Hepatic stellate cell (primary cell): ENCODE results near the gene USP6NL.
A peak's percentile ranks its signal among the peaks of the same experiment; 100 is the strongest.
"Not testable (repeated sequence)": the region's sequence is repeated elsewhere in the genome, so short reads cannot be mapped to it uniquely, and the experiment has no call there.

Source experiments
- DNase-seq: peaks from one replicate; pipeline ENCODE4 v3.0.0; 2011; ENCODE audit warnings: low spot score

USP6NL gene

DNA sequence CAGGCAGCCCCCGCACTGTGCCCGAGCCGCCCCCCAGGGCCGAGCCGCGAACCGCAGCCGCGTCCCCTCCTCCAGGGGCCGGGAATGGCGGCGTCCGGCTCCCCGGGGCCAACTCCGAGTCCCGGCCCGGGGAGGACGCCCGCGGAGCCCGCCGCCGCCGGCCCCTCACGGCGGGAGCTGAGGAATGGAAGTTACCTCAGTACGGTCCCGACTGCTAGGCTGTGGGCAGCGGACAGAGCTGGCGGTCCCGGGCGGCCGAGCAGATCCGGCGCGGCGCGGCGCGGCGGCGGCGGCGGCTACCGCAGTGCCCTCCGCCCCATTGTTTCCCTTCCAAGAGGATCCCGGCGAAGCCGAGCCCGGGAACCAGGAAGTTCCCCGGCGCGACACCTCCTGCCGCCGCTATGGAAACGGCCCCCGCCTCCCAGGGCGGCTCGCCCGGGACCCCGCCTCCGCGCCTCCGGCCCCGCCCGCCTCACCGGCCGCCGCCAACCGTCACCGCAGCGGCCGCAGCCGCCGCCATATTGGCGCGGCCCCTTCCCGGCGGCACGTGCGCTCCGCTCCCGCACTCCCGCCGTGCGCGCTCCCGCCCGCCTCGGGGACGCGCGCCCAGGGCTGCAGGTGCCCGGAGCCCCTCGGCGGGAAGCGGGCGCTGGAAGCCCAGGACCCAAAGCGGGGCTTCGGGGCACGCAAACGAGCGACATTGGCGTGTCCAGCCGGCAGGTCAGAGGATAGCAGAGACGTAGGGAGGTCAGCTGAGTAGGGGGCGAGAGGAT is at the start of gene USP6NL:
Gene USP6NL, minus strand, starts transcription at position 403 of the 773 bp plus-strand sequence. CDS start 14,016 bp downstream, outside the sequence.
- DNase-seq, result peak; percentile 86

DNA sequence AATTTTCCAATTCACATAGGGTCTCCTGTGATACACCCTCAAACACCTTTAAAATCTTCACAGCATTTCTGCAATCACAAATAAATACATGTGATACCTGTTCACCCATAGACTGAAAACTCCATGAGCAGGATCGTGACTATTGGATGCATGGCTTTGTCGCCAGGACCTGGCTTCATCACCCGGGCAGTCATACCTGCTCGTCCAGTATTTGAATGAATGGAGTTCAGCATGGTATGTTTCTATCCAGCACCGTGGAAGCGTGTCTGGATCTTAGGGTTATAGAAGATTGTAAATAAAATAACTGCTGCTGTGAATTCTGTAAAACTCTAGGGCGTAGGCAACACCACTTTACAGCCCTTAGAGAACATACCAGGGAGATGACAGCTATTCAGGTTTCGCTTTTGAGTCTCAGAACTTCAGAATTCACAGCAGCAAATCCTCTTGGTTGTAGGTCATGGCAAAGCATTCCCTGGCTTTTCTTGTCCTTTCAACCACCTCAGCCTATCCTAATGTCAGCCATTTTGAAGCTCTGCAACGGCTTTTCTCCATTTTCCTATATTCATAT is 47.4 kb upstream of the USP6NL start:
- DNase-seq, result no peak

DNA sequence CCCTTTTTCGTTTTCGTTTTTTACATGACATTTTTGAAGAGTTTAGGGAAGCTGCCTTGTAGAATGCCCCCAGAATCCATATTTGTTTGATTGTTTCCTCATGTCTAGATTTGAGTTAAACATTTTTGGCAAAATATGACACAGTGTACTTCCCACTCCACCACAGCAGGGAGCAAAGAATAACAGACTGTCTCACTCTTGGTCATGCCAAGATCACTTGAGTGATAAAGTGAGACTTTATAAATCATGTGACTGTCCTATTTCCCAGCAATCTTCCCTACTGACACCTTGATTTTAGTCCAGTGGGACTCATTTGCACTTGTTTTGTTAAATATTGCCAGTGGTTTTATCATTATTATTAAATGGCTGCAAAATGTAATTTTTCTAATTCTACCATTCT is 44.4 kb upstream of the USP6NL start:
- DNase-seq, result no peak

DNA sequence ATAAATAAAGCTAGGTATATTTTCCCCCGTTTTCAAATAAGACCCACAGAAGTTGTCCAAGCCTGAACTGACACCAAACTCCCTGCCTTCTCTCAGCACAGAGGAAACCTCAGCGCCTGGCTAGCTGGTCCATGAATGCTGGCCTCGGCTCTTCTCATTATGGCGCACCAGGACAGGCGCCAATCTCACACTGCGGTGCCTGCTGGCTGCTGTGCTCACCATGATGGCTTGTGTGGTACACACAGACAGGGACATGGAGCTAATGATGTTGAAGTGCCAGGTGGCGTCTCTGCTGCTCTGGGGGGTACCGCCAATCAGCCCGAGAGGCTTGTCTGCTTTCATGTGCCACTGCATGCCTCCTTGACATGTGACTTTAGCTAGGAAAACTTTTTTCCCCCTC is 43.2 kb upstream of the USP6NL start:
- DNase-seq, result no peak

DNA sequence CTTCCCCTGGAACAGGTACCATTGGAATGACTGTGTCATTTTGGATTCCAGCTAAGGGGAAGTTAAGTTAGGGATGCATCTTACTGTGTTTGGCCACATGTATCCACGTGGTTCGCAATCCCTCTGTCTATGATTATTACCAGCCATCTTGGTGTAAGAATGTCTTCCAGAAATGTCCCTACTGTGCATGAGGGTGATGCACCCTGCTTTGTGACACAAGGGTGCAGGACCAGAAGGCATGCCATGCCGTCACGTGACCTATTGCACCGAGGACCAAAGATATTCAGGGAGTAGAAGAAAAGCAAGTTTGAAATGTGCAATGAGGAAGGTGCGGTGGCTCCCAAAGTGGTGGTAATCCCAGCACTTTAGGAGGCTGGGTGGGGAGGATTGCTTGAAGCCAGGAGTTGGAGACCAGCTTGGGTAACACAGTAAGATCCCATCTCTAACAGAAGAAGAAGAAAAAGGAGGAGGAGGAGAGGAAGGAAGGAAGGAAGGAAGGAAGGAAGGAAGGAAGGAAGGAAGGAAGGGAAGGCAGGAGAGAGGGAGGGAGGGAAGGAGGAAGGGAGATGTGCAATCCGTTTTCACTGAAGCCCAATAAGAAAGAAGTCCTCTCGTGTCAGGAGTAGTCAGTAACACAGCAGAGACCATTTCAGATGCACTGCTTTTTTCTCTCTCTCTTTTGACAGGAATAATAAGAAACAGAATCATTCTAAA is 42.5 kb upstream of the USP6NL start:
- DNase-seq, result no peak

DNA sequence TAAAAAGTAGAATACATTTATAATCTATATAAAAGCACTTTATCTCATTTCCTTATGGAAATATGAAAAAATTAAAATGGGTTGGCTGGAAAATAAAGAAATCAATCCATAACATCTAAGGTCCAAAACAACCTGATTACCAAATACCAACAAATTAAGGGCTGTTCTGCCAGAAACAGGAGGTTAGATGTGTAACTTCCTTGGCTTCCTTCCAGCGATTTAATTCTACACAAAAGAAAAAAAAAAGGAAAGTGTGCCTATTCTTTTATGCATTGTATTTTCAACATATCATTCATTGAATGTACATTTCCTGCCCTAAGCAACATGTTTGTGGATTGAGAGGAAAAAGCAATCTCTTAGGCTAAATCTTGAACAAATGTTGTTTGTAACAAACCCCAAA is 36.2 kb upstream of the USP6NL start:
- DNase-seq, result no peak

DNA sequence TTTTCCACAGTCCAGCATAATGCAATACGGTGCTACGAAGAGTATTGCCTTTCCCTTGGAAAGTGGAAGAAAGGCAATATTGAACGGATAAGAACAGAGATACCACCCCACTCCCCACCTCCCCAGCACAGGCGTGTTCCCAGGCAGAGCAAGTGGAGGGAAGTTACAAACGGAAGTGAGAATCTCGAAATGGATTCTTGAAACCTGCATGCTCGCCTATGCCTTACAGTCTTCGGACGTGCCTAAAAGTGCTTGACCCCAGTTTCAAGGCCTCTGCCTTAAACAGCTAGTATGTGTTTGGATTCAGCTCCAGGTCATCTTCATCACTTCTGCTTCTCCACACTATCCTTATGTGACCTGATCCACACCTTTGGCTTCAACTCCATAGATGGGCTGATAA is 35.0 kb upstream of the USP6NL start:
- no peak for DNase-seq

DNA sequence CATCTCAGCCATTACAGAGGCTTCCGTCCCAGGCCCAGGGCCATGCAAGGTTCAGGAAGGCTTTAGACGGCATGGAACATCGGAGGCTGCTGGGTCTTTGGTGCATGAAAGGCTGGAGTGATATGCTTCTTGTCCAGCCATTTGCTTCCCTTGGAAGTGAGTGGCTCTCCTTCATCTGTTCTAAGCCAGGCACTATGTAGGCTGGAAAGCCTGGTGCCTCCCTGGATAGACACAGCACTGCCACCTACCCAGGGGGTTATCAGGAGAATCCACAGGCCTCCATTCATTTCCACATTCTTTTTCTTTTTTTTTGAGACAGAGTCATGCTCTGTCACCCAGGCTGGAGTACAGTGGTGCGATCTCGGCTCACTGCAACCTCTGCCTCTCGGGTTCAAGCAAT is 31.6 kb upstream of the USP6NL start:
- DNase-seq, result no peak

GRCh38 chr10:11642566-11642965 is 31.1 kb upstream of the USP6NL start:
- DNase-seq, result no peak

DNA sequence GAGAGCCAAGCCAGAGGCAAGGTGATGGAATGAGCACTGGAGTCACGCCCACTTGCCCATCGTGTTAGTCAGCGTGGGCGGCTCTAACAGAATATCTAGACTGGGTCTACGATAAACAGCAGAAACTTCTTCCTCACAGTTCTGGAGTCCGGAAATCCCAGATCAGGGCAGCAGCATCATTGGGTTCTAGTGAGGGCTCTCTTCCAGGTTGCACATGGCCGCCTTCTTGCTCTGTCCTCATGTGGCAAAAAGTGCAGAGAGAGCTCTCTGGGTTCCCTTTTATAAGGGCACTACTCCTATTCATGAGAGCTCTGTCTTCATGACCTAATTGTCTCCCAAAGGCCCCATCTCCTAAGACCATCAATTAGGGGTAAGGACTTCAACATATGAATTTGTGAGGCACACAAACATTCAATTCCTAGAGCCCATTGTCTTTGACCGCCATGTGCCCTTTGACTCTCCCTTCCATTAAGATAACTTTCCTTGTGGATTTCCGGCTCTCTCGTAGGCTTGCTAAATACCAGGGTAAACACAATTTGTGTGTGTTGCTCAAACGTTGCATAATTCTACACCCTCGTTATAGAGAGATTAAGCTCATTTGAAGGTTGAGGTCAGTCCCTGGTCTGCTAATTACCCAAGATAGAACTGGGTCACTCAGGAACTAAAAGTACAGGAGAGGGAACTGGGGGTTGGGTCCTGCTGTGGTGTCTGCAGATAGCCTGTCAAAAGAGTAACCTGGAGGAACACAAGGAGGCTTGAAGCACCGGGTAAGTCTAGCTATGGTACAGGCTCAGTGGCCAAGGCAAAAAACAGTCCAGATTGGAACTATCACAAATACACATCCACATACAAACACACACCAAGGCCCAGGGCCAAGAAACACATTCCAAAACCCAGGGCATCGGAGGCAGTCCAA is 28.7 kb upstream of the USP6NL start:
- no peak for DNase-seq

DNA sequence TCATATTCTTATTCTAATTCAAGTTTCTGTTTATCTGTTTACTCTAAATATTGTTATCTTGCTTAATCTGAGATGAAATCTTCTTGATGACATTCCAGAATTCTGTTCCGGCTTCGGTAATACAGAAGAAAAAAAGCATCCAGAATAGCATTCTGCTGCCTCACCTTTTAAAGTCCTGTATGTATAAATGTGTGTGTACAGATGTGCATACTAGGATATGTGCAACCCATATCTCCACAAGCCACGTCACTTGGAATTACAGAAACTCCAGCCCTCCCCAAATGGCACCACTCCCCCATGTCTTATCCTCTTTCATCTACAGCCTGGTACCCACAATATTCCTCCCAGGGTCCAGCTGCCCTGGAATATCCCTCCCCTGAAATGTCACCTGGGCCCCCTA is 27.9 kb upstream of the USP6NL start:
- no peak for DNase-seq

GRCh38 chr10:11638055-11638698 is 26.7 kb upstream of the USP6NL start:
- DNase-seq, result no peak

DNA sequence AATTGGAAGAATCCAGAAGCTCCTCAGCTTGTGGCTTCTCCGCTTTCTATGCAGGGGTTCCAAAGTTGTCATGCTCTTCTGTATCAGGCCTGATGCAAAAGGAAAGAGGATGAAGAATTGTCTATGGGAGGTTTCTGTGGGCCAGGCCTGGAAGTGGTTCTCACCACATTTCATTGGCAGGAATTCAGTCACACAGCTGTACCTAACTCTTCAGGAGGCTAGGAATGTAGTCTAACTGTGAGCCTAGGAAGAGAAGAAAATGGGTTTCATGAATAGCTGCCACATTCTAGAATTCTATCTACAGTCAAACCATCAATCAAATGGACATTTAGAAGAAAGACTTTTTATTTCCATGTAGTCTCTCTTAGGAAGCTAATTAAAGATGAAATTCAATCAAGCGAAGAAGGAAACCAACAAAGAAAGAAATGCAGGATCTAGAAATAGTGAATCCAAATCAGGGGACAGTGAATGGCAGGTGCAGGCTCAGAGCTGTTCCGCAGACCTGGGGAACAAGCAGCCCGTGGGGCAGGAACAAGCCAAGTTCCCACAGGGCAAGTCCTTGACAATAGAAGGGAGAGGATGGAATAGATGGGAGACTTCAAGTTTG is 25.4 kb upstream of the USP6NL start:
- no peak for DNase-seq

DNA sequence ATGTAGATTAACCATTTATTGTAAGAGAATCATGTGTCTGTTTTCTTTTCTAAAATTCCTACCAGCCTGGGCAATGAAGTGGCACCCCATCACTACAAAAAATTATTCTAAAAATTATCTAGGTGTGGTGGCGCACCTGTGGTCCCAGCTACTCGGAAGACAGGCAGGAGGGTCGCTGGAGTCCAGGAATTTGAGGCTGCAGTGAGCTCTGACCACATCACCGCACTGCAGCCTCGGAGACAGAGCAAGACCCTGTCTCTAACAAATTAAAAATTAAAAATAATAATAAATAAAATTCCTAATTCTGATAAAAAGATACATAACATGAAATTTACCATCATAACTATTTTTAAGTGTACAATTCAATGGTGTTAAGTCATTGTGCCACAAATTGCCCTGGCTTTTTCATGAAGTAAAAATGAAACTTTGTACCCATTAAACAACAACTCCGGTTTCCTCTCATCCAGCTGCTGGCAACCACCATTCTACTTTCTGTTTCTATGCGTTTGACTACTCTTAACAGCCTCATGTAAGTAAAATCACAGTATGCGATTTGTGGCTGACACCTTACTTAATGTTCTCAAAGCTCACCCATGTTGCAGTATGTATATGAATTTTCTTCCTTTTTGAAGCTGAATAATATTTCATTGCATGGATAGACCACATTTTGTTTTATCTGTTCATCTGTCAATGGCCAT is 20.6 kb upstream of the USP6NL start:
- no peak for DNase-seq

GRCh38 chr10:11631291-11631690 is 19.8 kb upstream of the USP6NL start:
- DNase-seq, result no peak

GRCh38 chr10:11629731-11630130 is 18.3 kb upstream of the USP6NL start:
- no peak for DNase-seq

DNA sequence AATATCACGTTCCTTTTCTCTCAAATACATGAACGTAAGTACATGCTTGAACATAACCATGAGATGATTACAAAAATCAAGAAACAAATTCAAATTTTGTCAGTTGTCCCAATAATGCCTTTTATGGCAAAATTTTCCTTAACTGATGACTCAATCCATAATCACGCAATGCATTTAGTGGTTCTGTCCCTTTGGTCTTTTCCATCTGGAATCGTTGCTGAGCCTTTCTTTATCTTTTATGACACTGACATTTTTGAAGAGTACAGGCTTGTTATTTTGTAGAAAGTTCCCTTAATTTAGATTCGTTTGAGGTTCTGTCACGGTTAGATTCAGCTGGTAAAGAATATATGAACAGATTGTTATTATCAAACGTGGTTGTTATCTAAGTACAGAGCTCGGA is 16.5 kb upstream of the USP6NL start:
- DNase-seq, result not testable (repeated sequence)

- no peak for DNase-seq
Observed at GRCh38 chr10:11626071-11626470, 14.6 kb upstream of the USP6NL start.

GRCh38 chr10:11625019-11625735 is 13.7 kb upstream of the USP6NL start:
- DNase-seq, result no peak

DNA sequence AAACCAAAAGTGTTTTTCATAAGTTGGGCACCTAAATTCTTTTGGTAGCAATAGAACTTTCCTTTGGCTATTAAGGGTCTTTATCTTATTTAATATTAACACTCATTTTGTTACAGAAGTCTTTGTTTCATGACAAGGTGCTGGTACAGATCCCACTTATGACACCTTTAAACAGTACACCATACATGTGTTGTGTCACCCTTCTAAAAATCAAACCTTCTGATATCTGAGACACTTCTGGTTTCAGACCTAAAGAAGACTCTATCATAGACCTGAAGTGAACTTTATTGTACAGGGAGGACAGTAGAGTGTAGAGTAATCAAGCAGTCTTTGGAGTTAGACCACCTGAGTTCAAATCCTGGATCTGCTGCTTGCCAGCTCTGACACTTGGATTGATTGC is 5.8 kb upstream of the USP6NL start:
- DNase-seq, result no peak
